ENCODE measurements around the gene AGAP1. TPM values are rescaled to one million over a fixed set of nuclear protein-coding genes. Genes with fewer than 3 reads are reported as not detected.
A peak's percentile ranks its signal among the peaks of the same experiment; 100 is the strongest.

Gene AGAP1
- total RNA-seq, 1 donor from 2014 or later = 46.3 TPM

DNA sequence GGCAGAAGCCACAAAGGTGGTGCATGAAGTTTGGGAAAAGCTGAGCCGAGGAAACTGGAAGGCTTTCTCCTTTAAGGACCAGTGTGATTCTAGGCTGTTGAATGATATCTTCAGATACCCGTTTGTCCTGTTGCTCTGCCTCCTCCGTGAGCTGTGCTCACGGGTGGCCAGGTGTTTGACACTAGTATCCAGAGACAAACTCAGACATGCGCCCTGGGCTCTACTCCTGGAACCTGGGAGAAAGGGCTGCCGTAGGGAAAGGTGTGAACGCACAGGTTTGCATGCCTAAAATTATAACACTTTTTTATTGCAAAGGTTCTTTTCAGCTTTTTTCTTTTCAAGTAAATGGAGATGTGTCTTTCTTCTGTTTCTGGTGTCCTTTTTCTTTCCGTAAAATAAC, 81.6 kb downstream of the AGAP1 start:
- Mint-ChIP-seq H3K27ac (peak overlapping the region; percentile 58), H3K4me1 (ENCODE audit: unreplicated experiment) (peaks cover 33% of the 10 kb centered on the region), H3K4me3 (no peak overlapping the region), H3K27me3 (no peaks in the 10 kb centered on the region), H3K36me3 (peaks cover 3% of the 10 kb centered on the region), H3K9me3 (no peaks in the 10 kb centered on the region)
- DNase-seq (ENCODE audit: extremely low spot score, unreplicated experiment) = no peak
- TF ChIP-seq CTCF (conservative IDR thresholded peaks at IDR 0.05) = no peak

- H3K4me1 Mint-ChIP-seq (ENCODE audit: unreplicated experiment) = peaks cover 32% of the 10 kb centered on the region
- DNase-seq (ENCODE audit: extremely low spot score, unreplicated experiment) = no peak
- H3K36me3 Mint-ChIP-seq = peaks cover 3% of the 10 kb centered on the region
- TF ChIP-seq CTCF (conservative IDR thresholded peaks at IDR 0.05) = no peak
- H3K27me3 Mint-ChIP-seq = no peaks in the 10 kb centered on the region
- no peaks in the 10 kb centered on the region for H3K9me3 Mint-ChIP-seq
- peak overlapping the region; percentile 58 for H3K27ac Mint-ChIP-seq
- H3K4me3 Mint-ChIP-seq = no peak overlapping the region
Observed at GRCh38 chr2:235575904-235576303, 82.1 kb downstream of the AGAP1 start.

DNA sequence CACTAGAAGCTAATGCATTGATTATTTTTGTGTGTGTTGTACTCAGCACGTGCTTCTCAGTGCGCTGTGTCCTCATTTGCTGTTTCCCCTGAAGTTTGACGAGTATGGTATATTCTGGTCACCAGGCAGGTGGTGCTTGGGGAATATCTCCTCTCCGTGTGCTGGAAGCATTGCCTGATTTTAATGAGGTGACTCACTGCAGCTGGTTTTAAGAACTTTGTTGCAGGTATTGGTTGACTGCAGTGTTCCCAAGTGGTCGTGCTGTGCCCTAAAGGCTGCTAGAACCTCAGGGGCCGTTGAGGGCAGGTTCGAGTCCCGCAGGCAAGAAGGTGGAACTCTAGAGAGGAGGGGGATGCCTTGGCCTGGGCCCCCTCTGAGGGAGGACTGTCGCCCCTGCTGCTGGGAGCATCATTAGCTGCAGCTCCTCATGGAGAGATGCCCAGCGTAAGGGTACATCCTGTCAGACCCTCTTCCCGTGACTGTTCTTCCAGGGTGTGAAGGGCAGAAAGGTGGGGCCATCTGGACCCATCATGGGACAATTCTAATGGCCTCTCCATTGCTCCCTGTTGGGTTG, 82.6 kb downstream of the AGAP1 start:
- no peak for DNase-seq (ENCODE audit: extremely low spot score, unreplicated experiment)
- peak overlapping the region; percentile 53 for H3K27ac Mint-ChIP-seq

GRCh38 chr2:235577404-235578330, 83.8 kb downstream of the AGAP1 start:
- Mint-ChIP-seq H3K9me3 (no peaks in the 10 kb centered on the region), H3K4me3 (peak overlapping the region; percentile 75), H3K36me3 (peaks cover 3% of the 10 kb centered on the region), H3K4me1 (ENCODE audit: unreplicated experiment) (peaks cover 37% of the 10 kb centered on the region), H3K27me3 (no peaks in the 10 kb centered on the region), H3K27ac (peak overlapping the region; percentile 37)
- DNase-seq (ENCODE audit: extremely low spot score, unreplicated experiment) = no peak
- TF ChIP-seq CTCF (conservative IDR thresholded peaks at IDR 0.05) = no peak

More for the DNA sequence above, 82.6 kb downstream of the AGAP1 start:
- H3K9me3 Mint-ChIP-seq = no peaks in the 10 kb centered on the region
- peaks cover 32% of the 10 kb centered on the region for H3K4me1 Mint-ChIP-seq (ENCODE audit: unreplicated experiment)
- no peaks in the 10 kb centered on the region for H3K27me3 Mint-ChIP-seq
- no peak for TF ChIP-seq CTCF (conservative IDR thresholded peaks at IDR 0.05)
- H3K36me3 Mint-ChIP-seq = peaks cover 3% of the 10 kb centered on the region
- no peak overlapping the region for H3K4me3 Mint-ChIP-seq

GRCh38 chr2:235579128-235579527, 85.3 kb downstream of the AGAP1 start:
- no peaks in the 10 kb centered on the region for H3K9me3 Mint-ChIP-seq
- no peaks in the 10 kb centered on the region for H3K27me3 Mint-ChIP-seq
- no peak for DNase-seq (ENCODE audit: extremely low spot score, unreplicated experiment)
- H3K4me1 Mint-ChIP-seq (ENCODE audit: unreplicated experiment) = peaks cover 41% of the 10 kb centered on the region
- H3K4me3 Mint-ChIP-seq = no peak overlapping the region
- no peak overlapping the region for H3K27ac Mint-ChIP-seq
- no peak for TF ChIP-seq CTCF (conservative IDR thresholded peaks at IDR 0.05)
- H3K36me3 Mint-ChIP-seq = peaks cover 3% of the 10 kb centered on the region

Data from type B pancreatic cell (in vitro differentiated cells).